IMR-90 (cell line): ENCODE measurements around the gene AGXT. TPM values are rescaled to one million over a fixed set of nuclear protein-coding genes. Genes with fewer than 3 reads are reported as not detected.

Experiments
- ATAC-seq: fragments of 200-7000 bp; cut with Tn5 transposase; 2 replicates; pipeline ENCODE4 v1.9.1; 2020; ENCODE audit warnings: low read depth, mild to moderate bottlenecking, moderate library complexity
- BruUV-seq: library from RNA; stranded (reverse); fragments of 400-500 nt; replicated peaks from 2 replicates; lab custom pipeline; 2021; lab: Mats Ljungman, UMichigan
- CTCF ChIA-PET: fragments of 300-600 bp; formaldehyde crosslinking; extraction: SDS; loops from one replicate; lab custom pipeline; 2021; ENCODE audit warnings: antibody characterized with exemption; lab: Yijun Ruan, JAX
- POLR2A ChIA-PET: fragments of 300-600 bp; sonication (Branson Sonifier 250); formaldehyde crosslinking; loops from one replicate; lab custom pipeline; 2022; ENCODE audit warnings: antibody characterized with exemption; ENCODE audit not compliant: unreplicated experiment; lab: Charles Lee
- DNase-seq: peaks from one replicate; pipeline ENCODE4 v3.0.0; 2013
- H2AFZ ChIP-seq: replicated peaks from 2 replicates; pipeline ENCODE3; 2013; ENCODE audit warnings: low read length, mild to moderate bottlenecking; ENCODE audit not compliant: poor library complexity
- H2AK5ac ChIP-seq: 2 replicates; pipeline ENCODE4 v1.6.1; 2013; ENCODE audit warnings: low read depth, low read length, inconsistent platforms
- H2AK9ac ChIP-seq: replicated peaks from 2 replicates; pipeline ENCODE3; 2013; ENCODE audit warnings: mild to moderate bottlenecking, low read depth, low read length, moderate library complexity; ENCODE audit not compliant: poor library complexity
- H2BK120ac ChIP-seq: 2 replicates; pipeline ENCODE4 v1.6.1; 2013; ENCODE audit warnings: low read depth, low read length, inconsistent platforms
- H2BK15ac ChIP-seq: 3 replicates; pipeline ENCODE4 v1.6.1; 2013; ENCODE audit warnings: low read depth, low read length, inconsistent platforms
- H2BK20ac ChIP-seq: 2 replicates; pipeline ENCODE4 v1.6.1; 2013; ENCODE audit warnings: low read depth, mild to moderate bottlenecking, inconsistent platforms, low read length, moderate library complexity
- H2BK5ac ChIP-seq: 2 replicates; pipeline ENCODE4 v1.6.1; 2013; ENCODE audit warnings: mild to moderate bottlenecking, low read depth, low read length, inconsistent platforms; ENCODE audit not compliant: poor library complexity, severe bottlenecking
- H3K14ac ChIP-seq: replicated peaks from 2 replicates; pipeline ENCODE4 v1.6.1; 2013; ENCODE audit warnings: low read depth, low read length, inconsistent platforms
- H3K18ac ChIP-seq: 2 replicates; pipeline ENCODE4 v1.6.1; 2013; ENCODE audit warnings: low read depth, low read length, control low read depth
- H3K23ac ChIP-seq: 2 replicates; pipeline ENCODE4 v1.6.1; 2013; ENCODE audit warnings: low read depth, low read length, inconsistent platforms
- H3K27ac ChIP-seq: 2 replicates; pipeline ENCODE4 v1.5.1; 2013; ENCODE audit warnings: mild to moderate bottlenecking, control low read depth, low read length; ENCODE audit not compliant: insufficient read depth
- H3K27me3 ChIP-seq: 2 replicates; pipeline ENCODE4 v1.6.1; 2013; ENCODE audit warnings: low read length; ENCODE audit not compliant: control insufficient read depth, insufficient read depth
- H3K36me3 ChIP-seq: 2 replicates; pipeline ENCODE4 v1.6.1; 2013; ENCODE audit warnings: low read length, mixed read lengths; ENCODE audit not compliant: control insufficient read depth, insufficient read depth
- H3K4ac ChIP-seq: 2 replicates; pipeline ENCODE4 v1.6.1; 2013; ENCODE audit warnings: low read depth, low read length, inconsistent platforms
- H3K4me1 ChIP-seq: 2 replicates; pipeline ENCODE4 v1.6.1; 2013; ENCODE audit warnings: low read length, mixed read lengths; ENCODE audit not compliant: control insufficient read depth, insufficient read depth
- H3K4me2 ChIP-seq: 2 replicates; pipeline ENCODE4 v1.6.1; 2013; ENCODE audit warnings: low read depth, mild to moderate bottlenecking, control low read depth, low read length, moderate library complexity
- H3K4me3 ChIP-seq: 2 replicates; pipeline ENCODE4 v1.5.1; 2013; ENCODE audit warnings: low read depth, mild to moderate bottlenecking, control low read depth, low read length, moderate library complexity; ENCODE audit not compliant: insufficient read depth
- H3K56ac ChIP-seq: 2 replicates; pipeline ENCODE4 v1.6.1; 2013; ENCODE audit warnings: low read length, inconsistent platforms; ENCODE audit not compliant: insufficient read depth; ENCODE audit errors: extremely low read depth
- H3K79me1 ChIP-seq, 2 experiments: 2 replicates each; pipeline ENCODE4 v1.6.1; 2013; ENCODE audit warnings: low read length in 2 of 2, inconsistent platforms in 1 of 2, low read depth in 1 of 2
- H3K9ac ChIP-seq: 2 replicates; pipeline ENCODE4 v1.6.1; 2013; ENCODE audit warnings: low read depth, low read length, control low read depth
- H3K9me1 ChIP-seq: 2 replicates; pipeline ENCODE4 v1.6.1; 2013; ENCODE audit warnings: low read length, inconsistent platforms; ENCODE audit not compliant: insufficient read depth
- H3K9me3 ChIP-seq: 2 replicates; pipeline ENCODE4 v1.6.1; 2013; ENCODE audit warnings: low read length; ENCODE audit not compliant: control insufficient read depth, insufficient read depth
- H4K20me1 ChIP-seq: 2 replicates; pipeline ENCODE4 v1.6.1; 2013; ENCODE audit warnings: low read length, inconsistent platforms; ENCODE audit not compliant: insufficient read depth
- H4K5ac ChIP-seq: 2 replicates; pipeline ENCODE4 v1.6.1; 2013; ENCODE audit warnings: mild to moderate bottlenecking, low read depth, low read length, control low read depth
- H4K8ac ChIP-seq, 2 experiments: 2 replicates each; pipeline ENCODE4 v1.6.1; 2013; ENCODE audit warnings: low read depth in 2 of 2, low read length in 2 of 2, control low read depth in 1 of 2, inconsistent platforms in 1 of 2
- H4K91ac ChIP-seq: 2 replicates; pipeline ENCODE4 v1.6.1; 2013; ENCODE audit warnings: low read depth, low read length, inconsistent platforms; ENCODE audit not compliant: insufficient read depth
- CHD1 ChIP-seq: IDR thresholded peaks from 2 replicates; pipeline ENCODE4 v1.6.1; 2012; ENCODE audit warnings: low read depth, low read length, improper control_type of control experiment
- CTCF ChIP-seq: conservative IDR thresholded peaks from 2 replicates; pipeline ENCODE4 v1.5.1; 2012; ENCODE audit warnings: mild to moderate bottlenecking, low read depth, low read length, improper control_type of control experiment
- ELK1 ChIP-seq: fragments of 150-350 bp; IDR thresholded peaks from 2 replicates; pipeline ENCODE4 v1.6.1; 2016; ENCODE audit warnings: low read depth, mild to moderate bottlenecking, low read length, moderate library complexity, borderline replicate concordance
- FOS ChIP-seq: fragments of 150-350 bp; IDR thresholded peaks from 2 replicates; pipeline ENCODE4 v1.6.1; 2016; ENCODE audit warnings: low read depth, low read length
- MAFK ChIP-seq: IDR thresholded peaks from 2 replicates; pipeline ENCODE4 v1.6.1; 2012; ENCODE audit warnings: low read depth, low read length, improper control_type of control experiment
- MAZ ChIP-seq: IDR thresholded peaks from 2 replicates; pipeline ENCODE4 v1.6.1; 2012; ENCODE audit warnings: low read depth, mild to moderate bottlenecking, low read length, improper control_type of control experiment, moderate library complexity, borderline replicate concordance
- POLR2A ChIP-seq: IDR thresholded peaks from 2 replicates; pipeline ENCODE4 v1.6.1; 2012; ENCODE audit warnings: mild to moderate bottlenecking, low read depth, low read length
- RAD21 ChIP-seq: IDR thresholded peaks from 2 replicates; pipeline ENCODE4 v1.6.1; 2012; ENCODE audit warnings: low read length, improper control_type of control experiment
- USF2 ChIP-seq: fragments of 150-350 bp; IDR thresholded peaks from 2 replicates; pipeline ENCODE4 v1.6.1; 2017; ENCODE audit warnings: mild to moderate bottlenecking, antibody characterized with exemption, low read length, low read depth
- WGBS, 2 experiments: methylation state at CpG; one replicate each; pipeline versions ENCODE4 v1.1.5 to v1.1.7; 2013; ENCODE audit warnings: missing lambda C conversion rate in 2 of 2; ENCODE audit not compliant: insufficient read length in 1 of 2; ENCODE audit errors: extremely low coverage in 2 of 2; 5-methylcytosine and 5-hydroxymethylcytosine counted together
- dilution Hi-C: fragments of 300-500 bp; cut with HindIII; formaldehyde crosslinking; loops from one replicate; pipeline ENCODE4 v1.14.3; 2018; ENCODE audit warnings: low sequenced_read_pairs; ENCODE audit not compliant: unreplicated experiment
- in situ Hi-C: fragments of 300-500 bp; cut with MboI; formaldehyde crosslinking; loops from 3 replicates; pipeline ENCODE4 v1.14.3; 2019; ENCODE audit warnings: low sequenced_read_pairs, inconsistent platforms, mixed read lengths
- intact Hi-C: fragments of 100-400 bp; cut with micrococcal nuclease; formaldehyde crosslinking; loops from 2 replicates; pipeline ENCODE4 v1.10.0; 2022
- polyA plus RNA-seq, 3 experiments: library from polyadenylated mRNA; depleted of rRNA; stranded (reverse); fragments of >200 nt; gene quantifications; 2 replicates each; pipeline ENCODE4 v1.2.3, GENCODE V29; 2012; ENCODE audit warnings: low replicate concordance in 1 of 3
- total RNA-seq: library from RNA; depleted of rRNA; stranded (reverse); fragments of >200 nt; gene quantifications from 2 replicates; pipeline ENCODE4 v1.2.3, GENCODE V29; 2012

AGXT gene
- total and polyA plus RNA-seq, 2 of the 4 experiments (the other 2 are of a cell fraction): not detected

GRCh38 chr2:240900141-240900860 lies 31.7 kb downstream of the AGXT start:
- Histone ChIP-seq H3K56ac (no peak overlapping the region), H2AK5ac (no peak overlapping the region), H3K27me3 (peaks cover 7% of the 10 kb centered on the region; the same call in 1 of the 2 replicates), H4K20me1 (no peaks in the 10 kb centered on the region), H3K36me3 (no peaks in the 10 kb centered on the region), H3K27ac (no peak overlapping the region), H4K91ac (no peak overlapping the region), H3K4me1 (no peaks in the 10 kb centered on the region), H3K9me3 (no peaks in the 10 kb centered on the region), H3K9me1 (no peaks in the 10 kb centered on the region), H2BK120ac (no peak overlapping the region), H3K23ac (no peak overlapping the region), H2BK15ac (no peak overlapping the region), H3K4me2 (no peak overlapping the region), H3K4me3 (no peak overlapping the region), H4K5ac (no peak overlapping the region), H4K8ac (no peak overlapping the region), H3K14ac (no peak overlapping the region), H3K18ac (no peak overlapping the region), H3K4ac (no peak overlapping the region), H2AK9ac (no peak overlapping the region), H2AFZ (no peak overlapping the region), H3K9ac (no peak overlapping the region), H2BK5ac (no peak overlapping the region), H2BK20ac (no peak overlapping the region), H3K79me1 (no peaks in the 10 kb centered on the region)
- ChIA-PET CTCF (no interaction called here), POLR2A (no interaction called here)
- in situ Hi-C loops: no loop called here
- TF ChIP-seq POLR2A (no peak), MAFK (no peak), CHD1 (no peak), ELK1 (no peak), RAD21 (no peak), MAZ (no peak), FOS (no peak), USF2 (no peak), CTCF (no peak)
- dilution Hi-C loops: no loop called here
- no peak for ATAC-seq
- BruUV-seq: no TSS peak
- intact Hi-C loops: no loop called here
- WGBS, 2 experiments: 82% methylated on average over 7 of the region's 27 CpGs; no CpG with 5 or more reads in 1 of the 2 experiments
- no peak for DNase-seq
